HFFc6 (cell line): ENCODE results near the gene GANAB. TPM values are rescaled to one million over a fixed set of nuclear protein-coding genes. Genes with fewer than 3 reads are reported as not detected.
"Not testable (repeated sequence)": the region's sequence is repeated elsewhere in the genome, so short reads cannot be mapped to it uniquely, and the experiment has no call there.

Source experiments
- DNase-seq: peaks from one replicate; pipeline ENCODE4 v3.0.0-alpha.2; 2018
- H3K27ac Mint-ChIP-seq: 2 replicates; pipeline ENCODE4 v1.8.0; 2020; ENCODE audit warnings: mild to moderate bottlenecking, mixed read lengths
- H3K27me3 Mint-ChIP-seq: 2 replicates; pipeline ENCODE4 v1.8.0; 2021; ENCODE audit warnings: mild to moderate bottlenecking, moderate library complexity, mixed read lengths; ENCODE audit not compliant: insufficient read depth
- H3K36me3 Mint-ChIP-seq: 2 replicates; pipeline ENCODE4 v1.8.0; 2021; ENCODE audit warnings: low read depth, mixed read lengths
- H3K4me1 Mint-ChIP-seq: 2 replicates; pipeline ENCODE4 v1.8.0; 2020; ENCODE audit warnings: low read depth, mixed read lengths
- H3K4me3 Mint-ChIP-seq: 2 replicates; pipeline ENCODE4 v1.8.0; 2020; ENCODE audit warnings: mild to moderate bottlenecking, moderate library complexity, mixed read lengths
- H3K9me3 Mint-ChIP-seq: 2 replicates; pipeline ENCODE4 v1.8.0; 2020; ENCODE audit warnings: mild to moderate bottlenecking, mixed read lengths
- CTCF ChIP-seq: fragments of 200-600 bp; sonication (generic); IDR thresholded peaks from 2 replicates; pipeline ENCODE4 v1.5.0; 2021; ENCODE audit warnings: antibody characterized with exemption, mild to moderate bottlenecking
- total RNA-seq, 6 experiments: library from RNA; stranded (reverse); fragmentation: NEBNext Ultra II Directional; extraction: Animal tissue kit (Norgen Biotek cat#: 25700); gene quantifications; 2 replicates in 1 of 6; 3 replicates in 5 of 6; pipeline ENCODE4 v1.2.3, GENCODE V29; 2021

GANAB gene
- total RNA-seq, 6 experiments from 2014 or later: 331 to 450 (median 416) TPM

GRCh38 chr11:62677714-62678113, 31.3 kb upstream of the GANAB start:
- TF ChIP-seq CTCF: no peak
- Mint-ChIP-seq H3K4me3 (peak overlapping the region; percentile 91), H3K9me3 (no peaks in the 10 kb centered on the region), H3K4me1 (peaks cover 34% of the 10 kb centered on the region), H3K27ac (peak overlapping the region; percentile 94), H3K27me3 (peaks cover 4% of the 10 kb centered on the region; the same call in 1 of the 2 replicates), H3K36me3 (peaks cover 16% of the 10 kb centered on the region)
- no peak for DNase-seq

- H3K4me1 Mint-ChIP-seq: peaks cover 38% of the 10 kb centered on the region
- H3K9me3 Mint-ChIP-seq: no peaks in the 10 kb centered on the region
- H3K36me3 Mint-ChIP-seq: peaks cover 16% of the 10 kb centered on the region
- H3K27ac Mint-ChIP-seq: peak overlapping the region; percentile 2; the same call in 1 of the 2 replicates
- peak overlapping the region; percentile 91 for H3K4me3 Mint-ChIP-seq
- DNase-seq: no peak
- TF ChIP-seq CTCF: no peak
- peaks cover 4% of the 10 kb centered on the region; the same call in 1 of the 2 replicates for H3K27me3 Mint-ChIP-seq
Observed at GRCh38 chr11:62677156-62677555, 30.7 kb upstream of the GANAB start.

- DNase-seq: no peak
- Mint-ChIP-seq H3K27me3 (peaks cover 4% of the 10 kb centered on the region; the same call in 1 of the 2 replicates), H3K9me3 (no peaks in the 10 kb centered on the region), H3K4me1 (peaks cover 42% of the 10 kb centered on the region), H3K36me3 (peaks cover 16% of the 10 kb centered on the region), H3K27ac (peak overlapping the region; percentile 2), H3K4me3 (no peak overlapping the region; the same call in 1 of the 2 replicates)
- TF ChIP-seq CTCF: no peak
Observed at GRCh38 chr11:62676698-62677097, 30.3 kb upstream of the GANAB start.

GRCh38 chr11:62675415-62675814, 29.0 kb upstream of the GANAB start:
- Mint-ChIP-seq H3K36me3 (peaks cover 25% of the 10 kb centered on the region), H3K4me1 (peaks cover 42% of the 10 kb centered on the region)
- not testable (repeated sequence) for H3K4me3 Mint-ChIP-seq, H3K9me3 Mint-ChIP-seq, H3K27ac Mint-ChIP-seq, DNase-seq, H3K27me3 Mint-ChIP-seq

- Mint-ChIP-seq H3K27me3 (peaks cover 4% of the 10 kb centered on the region; the same call in 1 of the 2 replicates), H3K27ac (peak overlapping the region; percentile 97; the same call in 1 of the 2 replicates), H3K4me3 (peak overlapping the region; percentile 99; the same call in 1 of the 2 replicates), H3K4me1 (peaks cover 51% of the 10 kb centered on the region), H3K36me3 (peaks cover 25% of the 10 kb centered on the region), H3K9me3 (no peaks in the 10 kb centered on the region)
- no peak for DNase-seq
- TF ChIP-seq CTCF: no peak
Observed at GRCh38 chr11:62673196-62673525, 26.7 kb upstream of the GANAB start.

- peaks cover 45% of the 10 kb centered on the region for H3K4me1 Mint-ChIP-seq
- H3K4me3 Mint-ChIP-seq: peak within 1 kb of the TSS; percentile 99
- peaks cover 21% of the 10 kb centered on the region for H3K36me3 Mint-ChIP-seq
- H3K9me3 Mint-ChIP-seq: no peaks in the 10 kb centered on the region
- TF ChIP-seq CTCF: no peak
- H3K27ac Mint-ChIP-seq: peak within 1 kb of the TSS; percentile 97
- peak; percentile 84 for DNase-seq
- H3K27me3 Mint-ChIP-seq: peaks cover 1% of the 10 kb centered on the region; the same call in 1 of the 2 replicates
Observed at GRCh38 chr11:62671608-62672389, 25.4 kb upstream of the GANAB start, which contains the start of the genes LBHD1 and UQCC3. LBHD1 (minus strand) TSS chr11:62672267; CDS start chr11:62670031, 2,236 bp downstream. UQCC3 (plus strand) TSS chr11:62671673; CDS start chr11:62671746, 73 bp downstream.
